Central memory CD4-positive, alpha-beta T cell (primary cell): ENCODE results near the gene PTPN4.

ENCODE experiments used
- DNase-seq: peaks from one replicate; pipeline ENCODE4 v3.0.0; 2022

The PTPN4 gene

GRCh38 chr2:119732601-119733164 is 27.0 kb upstream of the PTPN4 start:
- DNase-seq = no peak

- DNase-seq = no peak
These were observed 25.7 kb upstream of the PTPN4 start for GRCh38 chr2:119734047-119734446.

GRCh38 chr2:119735565-119735964 is 24.2 kb upstream of the PTPN4 start:
- DNase-seq = no peak

GRCh38 chr2:119736021-119736420 is 23.7 kb upstream of the PTPN4 start:
- no peak for DNase-seq

- no peak for DNase-seq
These were observed 20.0 kb upstream of the PTPN4 start for GRCh38 chr2:119739580-119740255.

- DNase-seq = no peak
These were observed 18.7 kb upstream of the PTPN4 start for GRCh38 chr2:119741001-119741400.

GRCh38 chr2:119741868-119742267 is 17.9 kb upstream of the PTPN4 start:
- no peak for DNase-seq

GRCh38 chr2:119744335-119744939 is 15.3 kb upstream of the PTPN4 start:
- DNase-seq = no peak

- no peak for DNase-seq
These were observed 14.2 kb upstream of the PTPN4 start for GRCh38 chr2:119745566-119745965.

- no peak for DNase-seq
These were observed 12.7 kb upstream of the PTPN4 start for GRCh38 chr2:119746836-119747686.

GRCh38 chr2:119748135-119748534 is 11.6 kb upstream of the PTPN4 start:
- DNase-seq = no peak

- DNase-seq = no peak
These were observed 10.2 kb upstream of the PTPN4 start for GRCh38 chr2:119749477-119750012.

GRCh38 chr2:119751706-119752105 is 8.0 kb upstream of the PTPN4 start:
- DNase-seq = no peak

- peak; percentile 39 for DNase-seq
These were observed 6.4 kb upstream of the PTPN4 start for GRCh38 chr2:119753041-119753929.

GRCh38 chr2:119753930-119754321 is 5.8 kb upstream of the PTPN4 start:
- no peak for DNase-seq

GRCh38 chr2:119755906-119756305 is 3.8 kb upstream of the PTPN4 start:
- DNase-seq = no peak

- DNase-seq = no peak
These were observed 2.9 kb upstream of the PTPN4 start for GRCh38 chr2:119756837-119757236.

GRCh38 chr2:119758881-119759450 is 756 bp upstream of the PTPN4 start:
- DNase-seq = no peak

- DNase-seq = no peak
These were observed 674 bp downstream of the PTPN4 start for GRCh38 chr2:119760237-119760955.

- DNase-seq = no peak
These were observed 1.2 kb downstream of the PTPN4 start for GRCh38 chr2:119760956-119761275.

- DNase-seq = no peak
These were observed 5.1 kb downstream of the PTPN4 start for GRCh38 chr2:119764832-119765231.
